ENCODE data around the gene TSPAN18.

DNA sequence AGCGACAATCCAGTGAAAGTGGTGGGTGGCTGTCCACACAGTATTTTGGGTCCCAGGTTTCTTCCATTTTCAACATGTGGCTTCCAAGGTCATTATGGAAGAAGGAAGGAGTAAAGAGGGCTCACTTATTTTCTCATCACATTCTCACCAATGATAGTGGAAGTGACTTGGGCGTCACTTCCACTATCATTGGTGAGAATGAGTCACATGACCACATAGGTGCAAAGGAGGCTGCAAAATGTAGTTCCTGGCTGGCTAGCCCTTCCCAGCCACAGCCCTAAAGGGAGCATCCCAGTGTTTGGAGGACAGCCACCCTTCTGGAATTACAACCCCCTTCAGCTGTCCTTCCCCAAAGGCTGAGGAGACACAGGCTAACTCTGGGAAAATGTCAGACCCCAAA lies 95.6 kb downstream of the TSPAN18 start:
- TF ChIP-seq, protein P1, sequence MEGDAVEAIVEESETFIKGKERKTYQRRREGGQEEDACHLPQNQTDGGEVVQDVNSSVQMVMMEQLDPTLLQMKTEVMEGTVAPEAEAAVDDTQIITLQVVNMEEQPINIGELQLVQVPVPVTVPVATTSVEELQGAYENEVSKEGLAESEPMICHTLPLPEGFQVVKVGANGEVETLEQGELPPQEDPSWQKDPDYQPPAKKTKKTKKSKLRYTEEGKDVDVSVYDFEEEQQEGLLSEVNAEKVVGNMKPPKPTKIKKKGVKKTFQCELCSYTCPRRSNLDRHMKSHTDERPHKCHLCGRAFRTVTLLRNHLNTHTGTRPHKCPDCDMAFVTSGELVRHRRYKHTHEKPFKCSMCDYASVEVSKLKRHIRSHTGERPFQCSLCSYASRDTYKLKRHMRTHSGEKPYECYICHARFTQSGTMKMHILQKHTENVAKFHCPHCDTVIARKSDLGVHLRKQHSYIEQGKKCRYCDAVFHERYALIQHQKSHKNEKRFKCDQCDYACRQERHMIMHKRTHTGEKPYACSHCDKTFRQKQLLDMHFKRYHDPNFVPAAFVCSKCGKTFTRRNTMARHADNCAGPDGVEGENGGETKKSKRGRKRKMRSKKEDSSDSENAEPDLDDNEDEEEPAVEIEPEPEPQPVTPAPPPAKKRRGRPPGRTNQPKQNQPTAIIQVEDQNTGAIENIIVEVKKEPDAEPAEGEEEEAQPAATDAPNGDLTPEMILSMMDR (conservative IDR thresholded peaks at IDR 0.05; ENCODE audit: low read length): no peak
- no peak for TF ChIP-seq EZH2phosphoT487 (IDR thresholded peaks at IDR 0.05; ENCODE audit: borderline replicate concordance)
